NCI-H2029 treated with DMSO at 0.1 percent for 48 hours (cell line): ENCODE measurements around the gene RHCE.
"Not testable (repeated sequence)": the region's sequence is repeated elsewhere in the genome, so short reads cannot be mapped to it uniquely, and the experiment has no call there.

Source experiments
- DNase-seq: peaks from one replicate; lab custom pipeline; 2025; lab: John Stamatoyannopoulos, UW

RHCE gene

DNA sequence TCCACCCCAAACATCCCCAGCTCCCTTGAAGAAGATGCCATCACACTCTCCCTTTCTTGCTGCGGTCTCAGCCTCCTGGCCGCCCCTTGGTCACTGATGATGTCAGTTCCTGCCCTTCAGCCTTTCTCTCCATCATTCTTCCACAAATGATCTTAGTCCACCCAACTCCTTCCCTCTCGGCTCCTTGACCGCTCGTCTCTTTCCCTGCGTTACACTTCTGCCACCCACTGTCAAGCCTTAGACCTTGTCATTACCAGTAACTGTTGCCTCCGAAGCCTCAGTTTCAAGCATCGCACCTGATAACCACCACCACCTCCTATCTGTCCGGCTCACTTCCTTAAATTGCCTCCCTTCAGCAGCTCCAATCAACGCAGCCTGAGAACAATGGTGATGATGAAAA, 23.1 kb downstream of the RHCE start:
- DNase-seq: not testable (repeated sequence)

DNA sequence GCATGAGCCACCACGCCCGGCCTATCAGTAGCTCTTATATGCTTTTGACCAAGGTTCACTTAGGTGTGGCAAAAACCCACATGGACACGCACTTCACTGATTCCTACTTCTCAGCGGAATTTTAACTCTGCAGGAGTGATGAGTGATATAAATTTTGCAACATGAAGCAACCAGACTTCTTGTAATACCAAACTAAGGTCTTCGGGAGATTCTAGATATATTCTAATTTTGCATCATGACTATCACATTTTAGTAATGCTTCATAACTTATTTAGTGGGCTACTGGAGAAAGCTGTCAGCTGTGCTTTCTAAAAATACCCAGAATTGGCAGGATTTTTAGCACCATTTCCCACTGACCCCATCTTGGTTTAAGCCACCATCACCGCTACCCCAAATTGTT, 27.8 kb downstream of the RHCE start:
- no peak for DNase-seq

DNA sequence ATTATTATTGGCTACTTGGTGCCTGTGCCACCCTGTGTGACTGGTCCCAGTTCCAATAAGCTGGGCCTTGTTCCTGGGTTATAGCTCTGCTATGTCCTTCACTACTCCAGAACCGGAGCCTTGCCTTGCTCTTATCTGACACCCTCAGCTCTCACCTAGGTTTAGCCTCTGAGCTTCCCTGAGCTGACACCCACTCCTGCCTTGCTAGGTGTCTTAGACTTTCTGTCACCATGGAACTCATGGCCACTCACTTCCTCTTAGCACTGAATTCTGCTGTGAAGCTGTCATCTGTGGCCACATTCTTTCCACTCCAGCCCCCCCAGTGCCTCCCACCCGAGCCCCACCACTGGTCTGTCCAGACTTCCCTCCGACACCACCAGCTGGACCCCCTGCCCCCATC, 30.9 kb downstream of the RHCE start:
- not testable (repeated sequence) for DNase-seq

DNA sequence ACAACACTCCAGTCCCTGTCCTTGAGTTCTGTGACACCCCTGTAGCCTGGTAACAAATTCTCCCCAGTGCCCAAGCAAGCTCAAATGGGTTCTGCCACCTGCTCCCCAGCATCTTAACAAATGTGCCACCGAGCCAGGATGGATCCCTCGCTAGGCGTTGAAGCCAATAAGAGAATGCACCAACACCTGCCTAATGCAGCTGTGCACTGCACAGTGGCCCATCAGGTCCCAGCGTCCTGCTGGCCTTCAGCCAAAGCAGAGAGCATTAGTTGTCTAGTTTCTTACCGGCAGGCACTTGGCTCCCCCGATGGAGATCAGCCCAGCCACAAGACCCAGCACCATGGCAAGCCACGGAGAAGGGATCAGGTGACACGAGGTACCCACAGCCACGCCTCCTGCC, 31.9 kb downstream of the RHCE start:
- peak; percentile 1 for DNase-seq

DNA sequence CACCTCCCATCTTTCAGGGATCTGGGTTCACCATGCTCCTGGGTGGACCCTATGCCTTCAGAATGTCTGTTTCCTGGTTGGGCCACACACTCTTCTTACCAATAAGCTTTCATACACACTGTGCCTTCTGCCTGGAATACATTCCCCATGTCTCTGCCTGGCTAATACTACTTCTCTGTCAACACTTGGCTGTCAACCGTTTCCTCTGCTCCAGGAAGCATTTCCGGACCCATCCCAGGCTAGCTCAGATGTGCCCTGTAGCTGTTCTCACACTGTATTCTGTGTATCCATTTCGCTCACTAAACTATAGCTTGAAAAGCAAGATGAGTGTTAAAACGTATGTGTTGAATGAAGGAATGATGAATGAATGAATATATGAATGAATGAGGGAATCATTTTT, 33.5 kb downstream of the RHCE start:
- not testable (repeated sequence) for DNase-seq

DNA sequence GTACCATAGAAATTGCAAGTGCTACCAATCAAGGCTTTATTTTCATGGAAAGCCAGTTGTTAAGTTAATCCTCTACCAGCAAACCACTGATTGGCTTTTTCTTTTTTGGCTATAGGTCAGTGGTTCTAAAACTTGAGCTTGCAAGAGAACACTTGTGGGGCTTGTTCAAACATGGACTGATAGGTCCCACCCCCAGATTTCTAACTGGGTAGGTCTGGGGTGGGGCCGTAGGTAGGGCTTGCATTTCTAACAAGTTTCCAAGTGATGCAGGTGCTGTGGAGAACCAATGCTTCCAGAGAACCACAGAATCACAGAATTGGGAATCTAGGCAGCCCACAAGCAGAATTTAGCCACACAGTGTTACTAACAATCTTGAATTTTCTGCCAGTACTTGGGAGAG, 36.8 kb downstream of the RHCE start:
- not testable (repeated sequence) for DNase-seq

DNA sequence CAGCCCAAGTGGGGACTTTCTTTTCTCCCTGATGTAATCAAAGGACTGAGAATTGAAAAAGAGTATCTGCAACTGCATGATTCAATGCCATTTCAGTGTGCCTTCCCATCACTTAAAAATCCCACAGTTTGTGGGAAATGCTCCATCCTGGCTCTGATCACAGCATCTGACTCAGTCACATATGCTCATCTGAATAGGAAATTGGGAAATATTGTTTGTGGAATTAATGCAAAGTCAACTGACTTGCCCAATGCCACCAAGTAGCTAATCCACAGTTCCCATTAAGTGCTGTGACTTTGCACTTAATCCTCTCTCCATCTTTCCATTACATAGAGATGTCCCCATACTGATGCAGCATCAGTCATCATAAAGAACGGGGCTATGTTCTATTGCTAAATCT, 37.5 kb downstream of the RHCE start:
- DNase-seq: not testable (repeated sequence)

DNA sequence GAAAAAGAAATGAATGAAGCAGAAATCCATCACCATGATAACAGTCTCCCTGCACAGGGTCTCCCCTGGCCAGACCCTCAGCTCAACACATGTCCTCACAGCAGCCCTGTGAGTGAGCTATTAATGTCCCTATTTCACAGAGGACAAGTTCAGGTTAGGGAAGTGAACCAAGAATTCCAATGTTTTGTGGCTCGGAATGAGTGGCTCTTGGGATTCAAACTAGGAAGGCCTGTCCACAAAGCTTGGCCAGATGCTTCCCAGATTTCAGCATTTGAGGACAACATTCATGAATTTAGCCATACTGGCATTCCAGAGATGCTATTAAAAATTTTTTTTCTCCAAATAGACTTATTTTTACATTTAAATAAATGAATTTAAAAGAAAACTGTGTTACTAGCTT, 38.1 kb downstream of the RHCE start:
- not testable (repeated sequence) for DNase-seq

DNA sequence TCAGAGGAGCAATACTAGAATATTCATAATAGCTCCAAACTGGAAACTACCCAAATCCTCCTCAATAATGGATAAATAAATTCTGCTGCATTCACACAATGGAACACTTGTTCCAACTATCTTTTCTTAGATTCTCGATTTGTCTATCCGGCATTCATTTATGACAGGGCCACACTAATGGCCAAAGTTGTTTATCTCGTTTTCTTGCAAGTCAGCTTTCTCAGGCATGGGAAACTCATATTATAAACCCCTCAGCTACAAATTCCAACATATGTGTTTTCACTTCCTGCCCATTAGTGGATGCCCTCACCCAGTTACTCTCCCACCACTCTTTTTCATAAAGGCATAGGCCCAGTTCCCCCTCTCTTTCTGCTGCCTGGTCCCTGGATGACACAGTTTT, 42.3 kb downstream of the RHCE start:
- DNase-seq: not testable (repeated sequence)

DNA sequence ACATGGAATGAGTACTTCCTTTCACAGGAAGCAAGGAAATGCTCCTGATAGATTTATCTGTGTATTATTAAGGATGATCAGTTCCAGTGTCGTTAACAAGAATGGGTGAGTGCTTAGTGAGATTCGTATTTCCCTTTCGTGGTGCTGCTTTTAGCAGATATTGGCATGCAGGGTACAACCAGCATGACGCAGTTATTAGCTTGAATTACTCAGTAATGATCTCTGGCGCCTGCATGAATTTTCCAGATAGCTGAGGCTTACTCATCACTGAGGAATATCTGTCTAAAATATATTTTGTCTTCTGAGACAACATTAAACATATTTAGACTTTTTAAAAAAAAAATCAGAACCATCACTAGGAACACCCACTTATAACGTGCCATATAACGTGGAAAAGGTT, 48.9 kb downstream of the RHCE start:
- not testable (repeated sequence) for DNase-seq

DNA sequence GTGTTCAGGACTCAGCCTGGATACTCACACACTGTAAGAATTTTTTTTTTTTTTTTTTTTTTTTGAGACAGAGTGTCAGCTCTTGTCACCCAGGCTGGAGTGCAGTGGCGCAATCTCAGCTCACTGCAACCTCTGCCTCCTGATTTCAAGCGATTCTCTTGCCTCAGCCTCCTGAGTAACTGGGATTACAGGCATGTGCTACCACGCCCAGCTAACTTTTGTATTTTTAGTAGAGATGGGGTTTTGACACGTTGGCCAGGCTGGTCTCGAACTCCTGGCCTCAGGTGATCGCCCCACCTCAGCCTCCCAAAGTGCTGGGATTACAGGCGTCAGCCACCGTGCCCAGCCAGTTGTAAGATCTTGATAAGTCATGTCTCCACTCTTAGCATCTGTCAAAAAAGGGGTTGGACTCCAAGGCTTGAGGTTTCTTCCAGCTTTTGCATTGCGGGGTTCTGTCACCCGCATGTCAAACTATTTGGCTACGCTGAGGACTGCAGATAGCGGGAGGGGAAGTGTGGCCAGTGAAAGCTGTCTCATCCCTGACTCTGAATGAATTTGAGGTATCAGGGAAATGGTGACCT, 50.8 kb downstream of the RHCE start:
- not testable (repeated sequence) for DNase-seq

DNA sequence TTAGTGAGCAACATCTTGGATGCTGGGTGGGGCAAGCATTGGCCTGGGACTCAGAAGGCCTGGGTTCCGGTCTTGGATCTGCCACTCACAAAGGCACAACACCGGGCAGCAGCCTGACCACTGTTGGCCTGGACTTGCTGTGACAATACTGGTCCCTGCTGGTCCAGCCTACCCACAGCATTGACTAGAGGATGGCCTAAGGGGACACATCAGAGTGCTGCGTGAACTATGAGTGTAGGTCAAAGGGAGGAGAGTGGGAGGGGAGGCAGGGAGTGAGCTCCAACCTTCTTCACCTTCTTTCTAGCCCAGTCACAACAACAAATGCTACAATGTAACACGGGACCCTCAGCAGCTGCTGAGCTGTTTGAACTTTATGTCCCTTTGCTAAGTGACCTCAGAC, 51.4 kb downstream of the RHCE start:
- no peak for DNase-seq

DNA sequence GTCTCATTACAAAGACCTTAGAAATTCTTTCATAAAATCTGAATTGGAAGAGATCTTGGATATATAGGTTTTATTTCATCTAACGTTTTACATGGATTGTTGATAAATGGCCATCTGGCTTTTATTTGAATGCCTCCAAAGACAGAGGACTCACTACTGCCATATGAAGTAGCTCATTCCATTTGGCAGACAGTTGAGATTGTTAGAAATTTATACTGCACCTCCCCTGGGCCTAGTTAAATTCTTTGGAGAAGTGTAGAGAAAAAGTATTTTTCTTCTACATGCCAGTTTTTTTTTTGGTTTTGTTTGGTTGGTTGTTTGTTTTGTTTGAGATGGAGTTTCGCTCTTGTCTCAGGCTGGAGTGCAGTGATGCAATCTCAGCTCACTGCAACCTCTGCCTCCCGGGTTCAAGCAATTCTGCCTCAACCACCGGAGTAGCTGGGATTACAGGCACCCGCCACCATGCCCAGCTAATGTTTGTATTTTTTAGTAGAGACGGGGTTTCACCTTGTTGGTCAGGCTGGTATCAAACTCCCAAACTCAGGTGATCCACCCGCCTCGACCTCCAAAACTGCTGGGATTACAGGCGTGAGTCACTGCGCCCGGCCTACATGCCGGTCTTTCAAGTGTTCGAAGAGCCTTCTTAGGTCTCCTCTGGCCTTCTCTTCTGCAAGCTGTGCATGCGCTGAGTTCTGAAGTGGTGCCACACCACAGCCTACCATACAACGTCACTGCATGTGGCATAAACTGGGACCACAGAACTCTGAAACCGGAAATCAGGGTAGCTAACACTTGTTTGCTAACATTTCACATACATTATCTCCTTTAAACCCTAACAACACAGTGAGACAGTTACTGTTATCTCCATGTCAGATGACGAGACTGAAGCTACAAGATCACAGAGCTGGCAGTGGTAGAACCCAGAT, 57.7 kb downstream of the RHCE start:
- not testable (repeated sequence) for DNase-seq

DNA sequence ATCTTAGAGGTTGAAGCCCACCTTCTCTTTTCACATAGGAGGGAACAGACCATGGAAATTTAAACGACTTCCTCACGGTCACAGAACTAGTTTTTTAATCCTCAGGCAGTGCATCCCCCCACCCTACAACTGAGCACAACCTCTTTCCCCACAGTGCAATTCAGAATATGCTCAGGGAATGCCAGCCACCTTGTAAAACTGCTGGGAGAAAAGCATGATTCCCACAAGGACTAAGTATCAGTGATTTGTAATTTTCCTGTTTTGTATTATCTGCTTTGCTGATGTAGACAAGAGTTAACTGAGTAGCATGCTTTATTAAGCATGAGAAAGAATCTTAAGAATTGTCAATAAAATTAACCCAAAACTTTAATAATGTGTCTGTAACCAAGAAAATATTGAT, 58.7 kb downstream of the RHCE start:
- no peak for DNase-seq

DNA sequence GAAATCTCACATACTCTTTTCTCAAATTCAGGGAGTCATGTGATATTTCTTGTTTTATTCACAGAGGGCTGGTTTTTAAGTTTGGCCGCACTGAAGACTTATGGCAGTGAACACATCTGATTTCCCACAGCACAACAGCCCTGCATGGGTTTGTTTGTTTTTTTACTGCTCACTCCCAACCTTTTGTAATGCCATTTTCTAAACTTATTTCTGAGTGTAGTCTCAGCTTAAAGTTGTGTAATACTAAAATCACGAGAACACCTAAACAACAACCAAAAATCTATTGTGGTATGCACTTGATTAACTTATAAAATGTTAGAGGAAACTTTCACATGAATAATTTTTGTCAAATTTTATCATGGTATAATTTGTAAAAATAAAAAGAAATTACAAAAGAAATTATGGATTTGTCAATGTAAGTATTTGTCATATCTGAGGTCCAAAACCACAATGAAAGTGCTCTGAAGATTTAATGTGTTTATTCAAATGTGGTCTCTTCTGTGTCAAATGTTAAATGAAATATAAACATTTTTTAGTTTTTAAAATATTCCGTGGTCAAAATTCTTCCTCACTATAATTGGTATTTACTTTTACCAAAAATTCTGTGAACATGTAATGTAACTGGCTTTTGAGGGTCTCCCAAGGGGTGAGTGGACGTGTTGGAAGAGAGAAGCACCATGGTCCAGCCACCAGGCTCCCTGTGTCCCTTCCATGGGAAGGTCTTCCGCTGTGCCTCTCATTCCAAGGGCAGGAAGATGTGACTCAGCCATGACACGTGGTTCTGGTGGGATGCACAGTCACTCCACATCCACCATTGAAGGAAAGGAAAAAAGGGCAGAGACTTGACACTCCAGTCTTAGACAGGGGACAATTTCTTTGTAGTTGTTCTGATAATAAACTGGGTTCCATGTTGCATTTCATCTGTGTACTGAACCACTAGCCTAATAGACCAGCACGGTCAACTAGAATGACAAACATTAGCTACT, 59.7 kb downstream of the RHCE start:
- no peak for DNase-seq

DNA sequence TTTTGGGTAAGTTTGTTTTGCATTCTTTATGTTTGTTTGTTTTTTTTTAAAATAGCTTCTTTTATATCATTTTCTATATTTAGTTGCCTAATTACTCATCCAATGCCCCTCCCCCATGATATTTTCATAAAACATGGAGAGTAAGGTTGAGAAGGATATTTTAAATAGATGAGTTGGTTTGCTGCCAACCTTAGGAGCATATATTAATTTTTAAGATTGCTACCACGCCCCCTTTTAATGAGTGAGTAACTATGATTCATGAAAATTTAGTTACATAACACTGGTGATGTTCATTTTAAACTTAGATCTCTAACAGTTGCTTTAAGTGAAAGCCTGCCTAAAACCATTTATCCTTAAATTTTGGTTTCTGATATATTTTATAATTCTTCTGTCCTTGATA, 63.8 kb downstream of the RHCE start:
- no peak for DNase-seq

DNA sequence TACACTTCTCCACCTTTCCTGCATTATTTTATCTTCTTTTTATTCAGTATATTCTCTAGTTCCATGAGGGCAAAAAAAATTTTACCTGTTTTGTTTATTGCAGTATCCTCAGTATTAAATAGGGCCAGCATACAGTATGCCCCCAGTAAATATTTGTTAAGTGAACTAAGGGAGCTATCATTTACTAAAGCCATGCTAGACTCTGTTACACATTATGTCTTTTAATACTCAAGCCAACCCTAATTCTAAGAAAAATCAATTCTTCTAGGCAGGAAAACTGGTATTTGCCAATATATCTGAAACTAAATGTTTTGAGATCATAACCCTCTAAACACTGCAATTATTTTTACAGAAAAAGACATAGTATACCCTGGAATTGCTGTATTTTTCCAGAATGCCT, 64.2 kb downstream of the RHCE start:
- DNase-seq: no peak

DNA sequence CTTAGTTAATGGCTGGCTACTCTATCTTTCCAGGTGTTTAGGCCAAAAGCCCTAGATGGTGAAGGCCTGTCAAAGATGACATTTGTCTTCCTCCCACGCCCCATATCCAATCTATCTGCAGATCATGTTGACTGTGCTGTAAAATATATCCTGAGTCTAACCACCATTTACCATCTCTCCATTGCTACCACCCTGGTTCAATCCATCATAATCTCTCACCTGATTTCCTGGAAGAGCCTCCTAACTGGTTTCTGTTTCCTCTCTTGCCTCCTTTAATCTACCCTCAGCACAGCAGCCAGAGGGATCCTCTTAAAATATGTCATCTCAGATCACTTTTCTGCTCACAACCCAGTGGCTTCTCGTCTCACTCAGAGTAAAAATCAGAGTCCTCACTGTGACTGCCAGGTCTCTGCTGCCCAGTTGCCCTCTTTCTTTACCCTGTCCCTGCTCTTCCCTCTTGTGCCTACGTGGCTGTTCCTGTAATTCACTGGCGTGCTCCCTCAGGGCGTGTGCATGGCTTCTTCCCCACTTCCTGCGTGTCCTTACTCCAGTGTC, 64.7 kb downstream of the RHCE start:
- DNase-seq: no peak

DNA sequence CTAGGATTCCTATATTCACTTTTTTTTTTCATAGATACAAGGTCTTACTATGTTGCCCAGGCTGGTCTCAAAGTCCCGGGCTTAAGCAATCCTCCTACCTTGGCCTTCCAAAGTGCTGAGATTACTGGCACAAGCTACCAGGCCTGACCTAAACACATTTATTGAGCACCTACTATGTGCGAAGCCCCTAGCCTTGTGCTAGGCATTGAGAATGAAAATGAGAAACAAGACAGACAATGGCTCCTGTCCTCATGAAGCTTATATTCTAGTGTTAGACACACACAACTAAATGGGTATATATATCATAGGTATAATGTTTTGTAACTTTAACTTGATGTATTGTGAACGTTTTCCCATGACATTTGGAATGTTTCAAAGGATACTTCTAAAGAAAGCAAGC, 71.0 kb downstream of the RHCE start:
- DNase-seq: no peak

DNA sequence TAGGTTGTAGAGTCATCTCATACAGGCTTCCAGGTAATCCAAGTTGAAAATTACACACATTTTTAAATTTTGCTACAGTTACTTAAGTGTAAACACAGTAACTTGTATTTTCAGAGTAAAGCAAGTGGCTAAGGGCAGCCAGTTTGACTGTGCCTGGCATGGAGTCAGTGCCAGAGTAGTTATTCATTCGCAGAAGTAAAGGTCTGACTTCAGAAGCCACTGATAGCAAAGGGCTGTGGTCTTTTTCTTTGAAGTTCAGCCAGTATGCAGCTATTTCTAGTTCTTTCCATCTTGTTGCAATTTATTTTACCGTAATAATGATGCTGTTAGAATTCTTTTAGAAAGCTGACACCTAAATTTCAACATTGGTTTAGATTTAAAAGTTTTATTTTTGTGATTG, 73.1 kb downstream of the RHCE start:
- DNase-seq: no peak

DNA sequence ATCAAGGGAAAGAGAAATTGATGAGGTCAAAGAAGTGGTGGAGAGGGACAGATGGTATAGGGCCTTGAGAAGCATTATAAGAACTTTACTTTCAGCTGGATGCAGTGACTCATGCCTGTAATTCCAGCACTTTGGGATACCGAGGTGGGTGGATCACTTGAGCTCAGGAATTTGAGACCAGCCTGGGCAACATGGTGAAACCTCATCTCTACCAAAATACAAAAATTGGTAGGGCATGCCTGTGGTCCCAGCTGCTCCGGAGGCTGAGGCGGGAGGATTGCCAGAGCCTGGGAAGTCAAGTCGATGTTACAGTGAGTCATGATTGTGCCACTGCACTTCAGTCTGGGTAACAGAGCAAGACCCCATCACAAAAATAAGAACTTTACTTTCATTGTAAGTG, 76.8 kb downstream of the RHCE start:
- no peak for DNase-seq

DNA sequence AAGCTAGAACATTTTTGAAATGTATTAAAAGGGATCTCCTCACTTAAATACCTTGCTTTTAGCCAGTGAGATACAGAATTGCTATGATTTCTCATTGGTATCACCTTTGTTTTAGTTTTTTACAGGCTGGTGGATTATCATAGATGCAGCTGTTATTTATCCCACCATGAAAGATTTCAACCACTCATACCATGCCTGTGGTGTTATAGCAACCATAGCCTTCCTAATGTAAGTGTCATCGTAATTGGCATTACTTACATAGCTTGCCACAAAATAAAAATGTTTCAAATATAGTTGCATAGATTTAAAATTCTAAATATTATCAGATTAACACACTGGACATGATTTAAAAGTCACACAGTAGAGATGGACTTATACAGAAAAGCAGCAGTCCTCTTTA, 77.8 kb downstream of the RHCE start:
- DNase-seq: no peak
